Heart left ventricle (tissue), 13 donors: ENCODE measurements around the gene IPO4.

Experiments
- POLR2A ChIP-seq, 2 donors: fragments of 450-650 bp; IDR thresholded peaks; one replicate each; pipeline ENCODE4 v1.6.1; 2017; ENCODE audit warnings: antibody characterized with exemption in 2 of 2, mild to moderate bottlenecking in 2 of 2, moderate library complexity in 2 of 2
- TF ChIP-seq, protein P1 (sequence below), 12 donors: fragments of 200-600 bp; sonication (generic) in 4 of 12; IDR thresholded peaks; one replicate each; pipeline versions ENCODE4 v1.5.0 to v1.8.0; 2018 to 2022; ENCODE audit warnings: antibody characterized with exemption in 12 of 12, mild to moderate bottlenecking in 5 of 12
- donor health status: ischemic (EF 13 %, LVEDD 7.1; RV severe dilation, severe dysfunction).
- donor health status: DM: no; HTN: yes; CAD: no.
- donor health status: DM: no; HTN: no; CAD: no.
- donor health status: ischemic (EF 25% LVEDD 6.9; RV normal size, moderate dysfunction).
- donor health status: ischemic (EF 25% LVEDD 5.7; RV mildly dilated, moderate dysfunction).
- donor health status: ischemic (EF 35%, LVEDD 5.7; RV mildly dilated, moderate dysfunction).
- donor health status: nonischemic (EF 11% LVEDD 7.7; RV severe dilation, severe dysfunction).
- donor health status: DM: yes; HTN: yes; CAD: no.
- donor health status: PGD.
- donor health status: ischemic (EF 29% LVEDD 5.4; RV normal size, mild dysfunction).
- donor health status: nonischemic (EF 23%, LVEDD 6.1; RV moderate dilation, normal function).

DNA sequence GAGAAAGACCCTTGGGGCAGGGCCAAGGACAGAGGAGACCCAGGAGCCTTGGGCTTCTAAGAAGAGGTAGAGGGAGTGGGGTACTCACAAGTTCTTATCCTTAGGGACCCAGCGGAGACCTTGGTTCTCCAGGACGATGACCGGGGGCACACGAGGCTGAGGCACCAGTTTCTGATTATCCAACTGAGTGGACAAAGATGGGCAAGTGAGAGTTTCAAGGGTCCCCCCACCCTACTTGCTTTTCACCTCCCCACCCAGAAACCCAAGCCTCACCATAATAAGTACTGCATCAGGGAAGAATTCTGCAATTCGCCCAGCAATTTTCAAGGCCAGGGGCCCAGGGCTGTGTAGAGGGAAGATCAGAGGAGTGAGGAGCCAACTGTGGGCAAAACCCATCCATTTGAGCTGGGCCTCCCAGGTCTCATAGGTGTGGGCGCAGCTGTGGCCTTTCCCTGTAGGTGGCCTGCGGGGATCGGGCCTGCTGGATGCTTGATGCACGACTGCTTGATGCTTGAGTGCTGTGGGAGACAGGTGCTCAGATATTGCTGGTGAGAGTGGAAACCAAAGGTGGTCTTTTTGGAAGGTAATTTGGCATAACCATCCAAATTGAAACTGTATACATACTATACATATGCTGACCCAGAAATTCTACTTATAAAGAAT is 49.2 kb downstream of the IPO4 start:
- TF ChIP-seq, protein P1, sequence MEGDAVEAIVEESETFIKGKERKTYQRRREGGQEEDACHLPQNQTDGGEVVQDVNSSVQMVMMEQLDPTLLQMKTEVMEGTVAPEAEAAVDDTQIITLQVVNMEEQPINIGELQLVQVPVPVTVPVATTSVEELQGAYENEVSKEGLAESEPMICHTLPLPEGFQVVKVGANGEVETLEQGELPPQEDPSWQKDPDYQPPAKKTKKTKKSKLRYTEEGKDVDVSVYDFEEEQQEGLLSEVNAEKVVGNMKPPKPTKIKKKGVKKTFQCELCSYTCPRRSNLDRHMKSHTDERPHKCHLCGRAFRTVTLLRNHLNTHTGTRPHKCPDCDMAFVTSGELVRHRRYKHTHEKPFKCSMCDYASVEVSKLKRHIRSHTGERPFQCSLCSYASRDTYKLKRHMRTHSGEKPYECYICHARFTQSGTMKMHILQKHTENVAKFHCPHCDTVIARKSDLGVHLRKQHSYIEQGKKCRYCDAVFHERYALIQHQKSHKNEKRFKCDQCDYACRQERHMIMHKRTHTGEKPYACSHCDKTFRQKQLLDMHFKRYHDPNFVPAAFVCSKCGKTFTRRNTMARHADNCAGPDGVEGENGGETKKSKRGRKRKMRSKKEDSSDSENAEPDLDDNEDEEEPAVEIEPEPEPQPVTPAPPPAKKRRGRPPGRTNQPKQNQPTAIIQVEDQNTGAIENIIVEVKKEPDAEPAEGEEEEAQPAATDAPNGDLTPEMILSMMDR (IDR thresholded peaks at IDR 0.05), result no peak
- TF ChIP-seq POLR2A (IDR thresholded peaks at IDR 0.05), result no peak
